Fibroblast of lung (primary cell): ENCODE measurements around the gene SLC4A2. TPM values are rescaled to one million over a fixed set of nuclear protein-coding genes. Genes with fewer than 3 reads are reported as not detected.

ENCODE experiments used
- DNase-seq, 2 donors: peaks; one replicate each; pipeline versions ENCODE4 v3.0.0 to v3.0.0-alpha.2; 2010; ENCODE audit warnings: low read depth in 2 of 2
- H2AFZ ChIP-seq: 2 replicates; pipeline ENCODE4 v1.5.1; 2012; ENCODE audit warnings: low read length, control low read depth, inconsistent platforms
- H3K27ac ChIP-seq: 2 replicates; pipeline ENCODE4 v1.5.1; 2011; ENCODE audit warnings: low read length, control low read depth; ENCODE audit not compliant: insufficient read depth
- H3K27me3 ChIP-seq: 2 replicates; pipeline ENCODE4 v1.5.1; 2011; ENCODE audit warnings: mild to moderate bottlenecking, low read length; ENCODE audit not compliant: control insufficient read depth, insufficient read depth
- H3K36me3 ChIP-seq: 2 replicates; pipeline ENCODE4 v1.5.1; 2011; ENCODE audit warnings: low read length; ENCODE audit not compliant: control insufficient read depth, insufficient read depth
- H3K4me1 ChIP-seq: 2 replicates; pipeline ENCODE4 v1.5.1; 2011; ENCODE audit warnings: low read length; ENCODE audit not compliant: control insufficient read depth, insufficient read depth; ENCODE audit errors: extremely low read depth
- H3K4me2 ChIP-seq: 2 replicates; pipeline ENCODE4 v1.5.1; 2011; ENCODE audit warnings: low read length, control low read depth; ENCODE audit not compliant: insufficient read depth; ENCODE audit errors: extremely low read depth
- H3K4me3 ChIP-seq, 4 experiments: fragments of 200-600 bp in 1 of 4; sonication (generic) in 1 of 4; replicated peaks in 1 of 4; 2 replicates each; pipeline ENCODE4 v1.5.1; 2011 to 2016; ENCODE audit warnings: low read length in 4 of 4, low read depth in 3 of 4, mild to moderate bottlenecking in 3 of 4, control low read depth in 2 of 4, inconsistent platforms in 1 of 4, mixed read lengths in 1 of 4; ENCODE audit not compliant: insufficient read depth in 1 of 4; ENCODE audit errors: control extremely low read depth in 1 of 4
- H3K79me2 ChIP-seq: 2 replicates; pipeline ENCODE4 v1.5.1; 2012; ENCODE audit warnings: mild to moderate bottlenecking, low read length, inconsistent platforms; ENCODE audit not compliant: control insufficient read depth, insufficient read depth
- H3K9ac ChIP-seq: 2 replicates; pipeline ENCODE4 v1.5.1; 2011; ENCODE audit warnings: mild to moderate bottlenecking, low read length, control low read depth; ENCODE audit not compliant: insufficient read depth
- H3K9me3 ChIP-seq: 2 replicates; pipeline ENCODE4 v1.5.1; 2012; ENCODE audit warnings: low read depth, low read length; ENCODE audit not compliant: control insufficient read depth, insufficient read depth
- H4K20me1 ChIP-seq: 2 replicates; pipeline ENCODE4 v1.5.1; 2011; ENCODE audit warnings: low read length; ENCODE audit not compliant: control insufficient read depth, insufficient read depth; ENCODE audit errors: extremely low read depth
- EZH2 ChIP-seq: IDR thresholded peaks from 2 replicates; pipeline ENCODE4 v1.5.1; 2012; ENCODE audit warnings: low read length, control low read depth, mild to moderate bottlenecking; ENCODE audit errors: missing control alignments
- polyA minus RNA-seq: library from RNA; depleted of rRNA, polyadenylated mRNA; stranded (reverse); fragments of >200 nt; gene quantifications from 2 replicates; pipeline ENCODE4 v1.2.3, GENCODE V29; 2011; ENCODE audit warnings: low replicate concordance
- polyA plus RNA-seq, 2 donors: library from polyadenylated mRNA; depleted of rRNA in 1 of 2; stranded (reverse) in 1 of 2; unstranded in 1 of 2; fragments of >200 nt; gene quantifications; 2 replicates each; pipeline ENCODE4 v1.2.1, GENCODE V29; 2011 to 2012; ENCODE audit warnings: missing spikeins in 1 of 2
- total RNA-seq: library from RNA; depleted of rRNA; stranded (reverse); fragments of >200 nt; gene quantifications from 2 replicates; pipeline ENCODE4 v1.2.1, GENCODE V29; 2014
- TF ChIP-seq, protein P1 (sequence below), 2 donors: IDR thresholded peaks in 1 of 2; conservative IDR thresholded peaks in 1 of 2; 1 replicate in 1 of 2; 2 replicates in 1 of 2; pipeline ENCODE4 v1.5.1; 2011 to 2012; ENCODE audit warnings: low read length in 2 of 2, control low read depth in 1 of 2, inconsistent platforms in 1 of 2, low read depth in 1 of 2, mild to moderate bottlenecking in 1 of 2

The SLC4A2 gene, protein sequence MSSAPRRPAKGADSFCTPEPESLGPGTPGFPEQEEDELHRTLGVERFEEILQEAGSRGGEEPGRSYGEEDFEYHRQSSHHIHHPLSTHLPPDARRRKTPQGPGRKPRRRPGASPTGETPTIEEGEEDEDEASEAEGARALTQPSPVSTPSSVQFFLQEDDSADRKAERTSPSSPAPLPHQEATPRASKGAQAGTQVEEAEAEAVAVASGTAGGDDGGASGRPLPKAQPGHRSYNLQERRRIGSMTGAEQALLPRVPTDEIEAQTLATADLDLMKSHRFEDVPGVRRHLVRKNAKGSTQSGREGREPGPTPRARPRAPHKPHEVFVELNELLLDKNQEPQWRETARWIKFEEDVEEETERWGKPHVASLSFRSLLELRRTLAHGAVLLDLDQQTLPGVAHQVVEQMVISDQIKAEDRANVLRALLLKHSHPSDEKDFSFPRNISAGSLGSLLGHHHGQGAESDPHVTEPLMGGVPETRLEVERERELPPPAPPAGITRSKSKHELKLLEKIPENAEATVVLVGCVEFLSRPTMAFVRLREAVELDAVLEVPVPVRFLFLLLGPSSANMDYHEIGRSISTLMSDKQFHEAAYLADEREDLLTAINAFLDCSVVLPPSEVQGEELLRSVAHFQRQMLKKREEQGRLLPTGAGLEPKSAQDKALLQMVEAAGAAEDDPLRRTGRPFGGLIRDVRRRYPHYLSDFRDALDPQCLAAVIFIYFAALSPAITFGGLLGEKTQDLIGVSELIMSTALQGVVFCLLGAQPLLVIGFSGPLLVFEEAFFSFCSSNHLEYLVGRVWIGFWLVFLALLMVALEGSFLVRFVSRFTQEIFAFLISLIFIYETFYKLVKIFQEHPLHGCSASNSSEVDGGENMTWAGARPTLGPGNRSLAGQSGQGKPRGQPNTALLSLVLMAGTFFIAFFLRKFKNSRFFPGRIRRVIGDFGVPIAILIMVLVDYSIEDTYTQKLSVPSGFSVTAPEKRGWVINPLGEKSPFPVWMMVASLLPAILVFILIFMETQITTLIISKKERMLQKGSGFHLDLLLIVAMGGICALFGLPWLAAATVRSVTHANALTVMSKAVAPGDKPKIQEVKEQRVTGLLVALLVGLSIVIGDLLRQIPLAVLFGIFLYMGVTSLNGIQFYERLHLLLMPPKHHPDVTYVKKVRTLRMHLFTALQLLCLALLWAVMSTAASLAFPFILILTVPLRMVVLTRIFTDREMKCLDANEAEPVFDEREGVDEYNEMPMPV
- 56.0 and 61.8 TPM in 2 replicates for total RNA-seq
- polyA plus RNA-seq: 30.5 and 54.1 TPM in 2 replicates
- polyA plus RNA-seq (2012): 84.2 and 121 TPM in 2 replicates
- polyA minus RNA-seq: 141 and 175 TPM in 2 replicates

DNA sequence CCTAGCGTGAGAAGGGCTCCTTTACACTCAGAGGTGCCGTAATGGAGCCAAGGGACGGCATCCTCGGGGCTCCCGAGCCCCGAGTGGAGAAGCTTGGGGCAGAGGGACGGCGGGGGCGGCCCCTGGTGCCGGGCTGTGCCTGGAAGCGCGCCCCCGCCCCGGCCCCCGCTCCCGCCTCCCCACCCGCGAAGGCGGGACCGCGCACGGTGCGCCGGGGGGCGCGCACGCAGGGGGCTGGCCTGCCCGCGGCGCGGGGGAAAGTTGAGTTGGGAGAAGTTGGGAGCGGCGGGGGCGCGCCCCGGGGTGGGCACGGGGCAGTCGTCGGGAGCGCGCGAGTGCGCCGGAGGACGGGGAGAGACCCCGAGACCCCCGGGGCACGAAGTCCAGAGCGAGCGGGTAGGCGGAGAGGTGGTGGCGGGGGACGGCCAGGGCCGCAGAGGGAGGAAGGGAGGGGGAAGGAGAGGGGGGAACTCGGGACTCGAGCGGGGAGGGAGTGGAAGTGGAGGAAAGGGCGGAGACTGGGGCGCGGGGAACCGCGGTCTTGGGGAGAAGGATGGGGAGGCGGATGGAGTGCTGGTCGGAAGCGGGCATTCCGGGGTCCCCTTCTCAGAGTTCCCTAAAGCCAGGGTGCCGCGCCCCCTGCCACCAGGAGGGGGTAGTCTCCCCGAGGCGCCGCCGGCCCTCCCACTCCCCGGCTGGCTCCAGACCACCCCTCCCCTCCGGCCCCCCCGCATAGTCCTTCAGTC is at the start of gene SLC4A2:
TSS of gene SLC4A2 (plus strand) at position 223 of the 746 bp plus-strand sequence. CDS start 2,399 bp downstream, outside the sequence.
- DNase-seq: peak; percentile 64 to 71
- Histone ChIP-seq H3K27me3 (no peaks in the 10 kb centered on the region), H3K4me1 (peaks cover 23% of the 10 kb centered on the region), H3K36me3 (peaks cover 3% of the 10 kb centered on the region), H3K4me3 (peak within 1 kb of the TSS; percentile 80 to 89 (median 81)), H3K4me2 (peak within 1 kb of the TSS; percentile 93), H3K79me2 (peaks cover 33% of the 10 kb centered on the region), H2AFZ (peak within 1 kb of the TSS; percentile 15), H3K27ac (peak within 1 kb of the TSS; percentile 93), H4K20me1 (no peaks in the 10 kb centered on the region), H3K9ac (peak within 1 kb of the TSS; percentile 74), H3K9me3 (no peaks in the 10 kb centered on the region)
- no peak for TF ChIP-seq EZH2
- TF ChIP-seq, protein P1, sequence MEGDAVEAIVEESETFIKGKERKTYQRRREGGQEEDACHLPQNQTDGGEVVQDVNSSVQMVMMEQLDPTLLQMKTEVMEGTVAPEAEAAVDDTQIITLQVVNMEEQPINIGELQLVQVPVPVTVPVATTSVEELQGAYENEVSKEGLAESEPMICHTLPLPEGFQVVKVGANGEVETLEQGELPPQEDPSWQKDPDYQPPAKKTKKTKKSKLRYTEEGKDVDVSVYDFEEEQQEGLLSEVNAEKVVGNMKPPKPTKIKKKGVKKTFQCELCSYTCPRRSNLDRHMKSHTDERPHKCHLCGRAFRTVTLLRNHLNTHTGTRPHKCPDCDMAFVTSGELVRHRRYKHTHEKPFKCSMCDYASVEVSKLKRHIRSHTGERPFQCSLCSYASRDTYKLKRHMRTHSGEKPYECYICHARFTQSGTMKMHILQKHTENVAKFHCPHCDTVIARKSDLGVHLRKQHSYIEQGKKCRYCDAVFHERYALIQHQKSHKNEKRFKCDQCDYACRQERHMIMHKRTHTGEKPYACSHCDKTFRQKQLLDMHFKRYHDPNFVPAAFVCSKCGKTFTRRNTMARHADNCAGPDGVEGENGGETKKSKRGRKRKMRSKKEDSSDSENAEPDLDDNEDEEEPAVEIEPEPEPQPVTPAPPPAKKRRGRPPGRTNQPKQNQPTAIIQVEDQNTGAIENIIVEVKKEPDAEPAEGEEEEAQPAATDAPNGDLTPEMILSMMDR (conservative IDR thresholded peaks at IDR 0.05 in 1 of 2, IDR thresholded peaks at IDR 0.05 in 1 of 2; ENCODE audit: low read depth in 1 of 2, low read length in 2 of 2): peak; percentile 9 to 43

DNA sequence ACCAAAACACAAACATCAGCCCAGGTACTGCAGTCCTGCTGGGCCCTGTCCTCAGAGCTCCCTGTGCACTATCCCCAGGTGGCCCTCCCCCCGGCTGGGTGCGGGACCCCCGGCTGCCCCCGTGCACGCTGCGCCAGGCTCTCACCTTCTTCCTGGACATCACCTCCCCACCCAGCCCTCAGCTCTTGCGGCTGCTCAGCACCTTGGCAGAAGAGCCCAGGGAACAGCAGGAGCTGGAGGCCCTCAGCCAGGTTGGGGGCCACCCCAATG is 49.4 kb upstream of the SLC4A2 start:
- no peaks in the 10 kb centered on the region for H3K79me2 ChIP-seq
- H3K9ac ChIP-seq: no peak overlapping the region
- H4K20me1 ChIP-seq: no peaks in the 10 kb centered on the region
- H3K27ac ChIP-seq: no peak overlapping the region
- DNase-seq: no peak
- no peaks in the 10 kb centered on the region for H3K4me1 ChIP-seq
- H3K36me3 ChIP-seq: no peaks in the 10 kb centered on the region
- H2AFZ ChIP-seq: no peak overlapping the region
- no peak overlapping the region for H3K4me2 ChIP-seq
- no peak overlapping the region for H3K4me3 ChIP-seq
- TF ChIP-seq, protein P1 (conservative IDR thresholded peaks at IDR 0.05 in 1 of 2, IDR thresholded peaks at IDR 0.05 in 1 of 2; ENCODE audit: low read depth in 1 of 2, low read length in 2 of 2): no peak
- no peak for TF ChIP-seq EZH2
- no peaks in the 10 kb centered on the region for H3K9me3 ChIP-seq
- H3K27me3 ChIP-seq: peaks cover 8% of the 10 kb centered on the region
